C4-2B (cell line): Measurements from ENCODE around the gene SLC51A.
"Not testable (repeated sequence)": the region's sequence is repeated elsewhere in the genome, so short reads cannot be mapped to it uniquely, and the experiment has no call there.

Source experiments
- H3K27ac ChIP-seq: fragments of 450-650 bp; 2 replicates; pipeline ENCODE4 v1.5.1; 2017
- CTCF ChIP-seq: fragments of 450-650 bp; conservative IDR thresholded peaks from 2 replicates; pipeline ENCODE4 v1.5.1; 2017; ENCODE audit warnings: mild to moderate bottlenecking
- ZFX ChIP-seq: fragments of 450-650 bp; IDR thresholded peaks from 2 replicates; pipeline ENCODE4 v1.6.1; 2017

Gene SLC51A

GRCh38 chr3:196177567-196177966, 38.8 kb upstream of the SLC51A start:
- TF ChIP-seq CTCF (no peak), ZFX (no peak)
- no peak overlapping the region for H3K27ac ChIP-seq

GRCh38 chr3:196177967-196178366, 38.4 kb upstream of the SLC51A start:
- no peak overlapping the region for H3K27ac ChIP-seq

DNA sequence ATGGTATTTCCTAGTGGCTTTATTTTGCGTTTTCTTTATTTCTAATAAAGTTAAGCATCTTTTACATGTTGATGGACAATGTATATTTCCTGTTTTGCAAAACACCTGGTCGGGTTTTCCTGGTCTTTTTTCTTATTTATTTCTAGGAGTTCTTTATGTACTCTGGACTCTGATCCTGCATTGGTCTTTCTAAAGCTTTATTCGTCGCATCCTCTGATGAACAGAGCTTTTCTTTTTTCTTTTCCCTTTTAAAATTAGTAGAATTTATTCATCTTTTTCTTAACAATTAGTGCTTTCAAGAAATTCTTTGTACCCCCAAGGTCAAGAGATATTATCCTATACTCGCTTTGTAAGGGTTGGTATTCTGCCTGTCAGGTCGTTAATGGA, 37.3 kb upstream of the SLC51A start:
- no peak overlapping the region for H3K27ac ChIP-seq
- TF ChIP-seq CTCF: no peak
- TF ChIP-seq ZFX: no peak

More at GRCh38 chr3:196177967-196178366, 38.4 kb upstream of the SLC51A start:
- no peak for TF ChIP-seq ZFX

DNA sequence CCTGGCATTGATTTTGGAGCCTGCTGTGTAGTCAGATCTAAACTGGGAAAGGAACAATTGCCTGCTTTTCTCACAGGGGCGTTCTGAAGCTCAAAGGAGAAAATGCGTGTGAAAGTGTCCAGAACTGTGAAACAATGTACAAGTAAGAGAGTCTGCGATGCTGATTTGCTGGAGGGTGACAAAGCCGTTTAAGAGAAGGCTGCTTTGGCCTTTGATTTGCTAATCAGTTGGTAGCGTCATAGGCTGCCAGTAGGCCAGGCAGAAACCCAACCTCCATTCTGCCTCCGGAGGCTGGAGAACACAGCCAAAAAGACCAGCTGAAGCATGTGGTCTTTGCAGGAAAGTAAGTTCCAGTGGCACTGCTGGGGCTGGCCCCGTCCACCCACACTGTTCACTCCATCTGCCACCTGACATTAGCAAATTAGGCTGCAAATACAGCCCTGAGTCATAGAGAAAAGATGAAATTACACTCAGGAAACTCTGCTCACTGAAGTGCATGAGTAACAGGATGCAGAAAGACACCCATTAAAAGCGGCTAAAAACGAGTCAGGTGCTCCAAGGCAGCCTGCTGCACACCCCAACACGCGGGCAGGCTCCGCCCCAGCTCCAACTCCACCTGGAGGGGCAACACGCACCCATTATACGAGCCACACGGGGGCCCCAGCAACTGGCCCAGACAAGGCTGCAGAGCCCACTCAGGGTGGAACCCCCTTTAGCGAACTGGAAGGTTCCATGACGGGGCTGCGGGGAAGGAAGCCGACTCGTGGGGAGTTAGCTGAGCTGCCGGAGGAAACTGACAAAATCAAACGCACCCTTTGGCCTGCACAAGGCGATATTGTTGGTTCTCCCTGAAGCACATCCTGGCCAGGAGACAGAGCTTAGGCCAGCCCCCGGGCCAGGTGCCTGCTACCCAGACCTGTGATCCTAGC, 36.7 kb upstream of the SLC51A start:
- H3K27ac ChIP-seq: no peak overlapping the region
- TF ChIP-seq ZFX: no peak
- TF ChIP-seq CTCF: no peak

DNA sequence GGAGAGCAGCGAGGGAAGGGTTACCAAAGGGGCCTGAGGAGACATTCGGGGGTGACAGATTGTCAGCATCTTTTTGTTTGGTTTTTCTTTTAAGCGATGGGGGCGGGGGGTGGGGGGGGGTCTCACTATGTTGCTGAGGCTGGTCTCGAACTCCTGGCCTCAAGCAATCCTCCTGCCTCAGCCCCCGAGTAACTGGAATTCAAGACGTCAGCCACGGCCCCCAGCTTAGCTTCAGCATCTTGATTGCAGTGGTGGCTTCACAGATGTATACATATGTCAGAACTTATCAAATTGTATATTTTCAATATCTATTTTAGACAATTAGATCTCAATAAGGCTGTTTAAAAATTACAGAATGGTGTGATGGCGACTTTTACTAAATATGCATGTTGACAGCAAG, 36.0 kb upstream of the SLC51A start:
- H3K27ac ChIP-seq: no peak overlapping the region
- TF ChIP-seq CTCF (no peak), ZFX (no peak)

DNA sequence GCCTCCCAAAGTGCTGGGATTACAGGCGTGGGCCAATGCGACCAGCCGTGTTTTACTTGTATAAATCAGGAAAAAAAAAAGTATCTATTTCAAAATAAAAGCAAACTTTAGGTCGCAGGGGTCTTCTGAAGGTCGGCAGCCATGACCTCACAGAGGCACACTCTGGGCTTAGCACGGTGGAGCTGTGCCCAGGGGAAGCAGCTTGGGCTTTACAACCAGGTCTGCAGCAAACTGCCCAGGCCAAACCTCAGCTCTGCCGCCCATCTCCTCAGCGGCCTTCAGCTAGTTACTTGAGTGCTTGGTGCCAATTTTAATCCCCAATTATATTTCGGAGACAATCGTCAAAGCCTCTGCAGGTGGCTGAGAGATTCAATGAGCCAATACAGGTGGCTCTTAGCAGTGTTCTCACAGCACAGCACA, 35.2 kb upstream of the SLC51A start:
- no peak overlapping the region for H3K27ac ChIP-seq
- TF ChIP-seq CTCF: no peak
- no peak for TF ChIP-seq ZFX

DNA sequence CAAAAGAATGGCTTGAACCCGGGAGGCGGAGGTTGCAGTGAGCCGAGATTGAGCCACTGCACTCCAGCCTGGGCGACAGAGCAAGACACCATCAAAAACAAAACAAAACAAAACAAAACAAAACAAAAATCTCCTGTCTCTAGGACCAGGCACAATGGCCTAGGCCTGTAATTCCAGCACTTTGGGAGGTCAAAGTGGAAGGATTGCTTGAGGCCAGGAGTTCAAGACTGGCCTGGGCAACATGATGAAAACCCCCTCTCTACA, 32.2 kb upstream of the SLC51A start:
- H3K27ac ChIP-seq: not testable (repeated sequence)

- TF ChIP-seq CTCF (no peak), ZFX (no peak)
- no peak overlapping the region for H3K27ac ChIP-seq
Observed at GRCh38 chr3:196184881-196185280, 31.5 kb upstream of the SLC51A start.
